ENCODE data around the gene DTL.

GRCh38 chr1:212152308-212152693, 116.8 kb downstream of the DTL start:
- no peak for TF ChIP-seq CTCF (IDR thresholded peaks at IDR 0.05)
- TF ChIP-seq POLR2A (IDR thresholded peaks at IDR 0.05) = no peak
